ENCODE data around the gene LRRC56.

DNA sequence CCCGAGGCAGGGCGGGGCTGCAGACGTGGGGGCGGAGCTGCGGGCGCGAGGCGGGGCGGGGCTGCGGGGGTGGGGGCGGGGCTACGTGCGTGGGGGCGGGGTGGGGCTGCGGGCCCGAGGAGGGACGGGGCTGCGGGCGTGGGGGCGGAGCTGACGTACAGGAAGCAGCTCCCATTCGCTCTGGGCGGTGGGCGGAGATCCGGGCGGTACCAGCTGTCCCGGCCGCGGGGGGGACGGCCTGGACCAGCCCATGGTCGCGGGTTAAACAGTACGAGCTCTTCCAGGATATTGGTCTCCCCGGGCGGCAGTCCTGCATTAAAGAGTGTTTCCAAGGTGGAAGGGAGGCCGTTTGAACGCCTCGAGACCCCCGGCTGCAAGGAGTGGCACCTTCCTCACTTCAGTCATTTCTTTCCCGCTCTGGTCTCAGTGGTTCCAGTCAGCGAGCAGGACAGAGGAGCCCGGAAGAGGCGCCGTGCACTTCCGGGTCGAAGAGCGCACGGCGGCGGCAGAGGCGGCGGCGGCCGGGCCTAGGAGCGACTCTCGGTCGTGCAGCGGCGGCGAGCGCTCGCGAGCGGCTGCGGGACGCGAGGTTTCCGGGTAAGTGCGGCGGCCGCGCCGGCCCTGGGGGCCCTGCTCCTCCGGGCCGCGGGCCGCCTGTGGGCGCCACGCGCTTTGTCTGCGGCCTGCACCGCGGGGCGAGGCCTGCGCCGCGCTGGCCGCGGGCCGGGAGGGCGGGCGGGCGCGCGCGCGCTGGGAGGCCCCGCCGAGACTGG lies 38.9 kb downstream of the LRRC56 start, which contains the start of gene PHRF1:
- TF ChIP-seq, protein P1, sequence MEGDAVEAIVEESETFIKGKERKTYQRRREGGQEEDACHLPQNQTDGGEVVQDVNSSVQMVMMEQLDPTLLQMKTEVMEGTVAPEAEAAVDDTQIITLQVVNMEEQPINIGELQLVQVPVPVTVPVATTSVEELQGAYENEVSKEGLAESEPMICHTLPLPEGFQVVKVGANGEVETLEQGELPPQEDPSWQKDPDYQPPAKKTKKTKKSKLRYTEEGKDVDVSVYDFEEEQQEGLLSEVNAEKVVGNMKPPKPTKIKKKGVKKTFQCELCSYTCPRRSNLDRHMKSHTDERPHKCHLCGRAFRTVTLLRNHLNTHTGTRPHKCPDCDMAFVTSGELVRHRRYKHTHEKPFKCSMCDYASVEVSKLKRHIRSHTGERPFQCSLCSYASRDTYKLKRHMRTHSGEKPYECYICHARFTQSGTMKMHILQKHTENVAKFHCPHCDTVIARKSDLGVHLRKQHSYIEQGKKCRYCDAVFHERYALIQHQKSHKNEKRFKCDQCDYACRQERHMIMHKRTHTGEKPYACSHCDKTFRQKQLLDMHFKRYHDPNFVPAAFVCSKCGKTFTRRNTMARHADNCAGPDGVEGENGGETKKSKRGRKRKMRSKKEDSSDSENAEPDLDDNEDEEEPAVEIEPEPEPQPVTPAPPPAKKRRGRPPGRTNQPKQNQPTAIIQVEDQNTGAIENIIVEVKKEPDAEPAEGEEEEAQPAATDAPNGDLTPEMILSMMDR (IDR thresholded peaks at IDR 0.05), result peak; percentile 13 to 32 (median 22)
- no peak for TF ChIP-seq POLR2A (IDR thresholded peaks at IDR 0.05)

Data from breast epithelium (tissue), 3 donors.